SH-SY5Y (cell line): ENCODE measurements around the gene TIMP4.

ENCODE experiments used
- GATA2 ChIP-seq: IDR thresholded peaks from 2 replicates; pipeline ENCODE4 v1.6.1; 2011; ENCODE audit warnings: mild to moderate bottlenecking, low read depth, low read length
- GATA3 ChIP-seq: IDR thresholded peaks from 2 replicates; pipeline ENCODE4 v1.6.1; 2011; ENCODE audit warnings: low read depth, mild to moderate bottlenecking, low read length, moderate library complexity

- no peak for TF ChIP-seq GATA3
- no peak for TF ChIP-seq GATA2
Measured at GRCh38 chr3:12187448-12188327, 29.0 kb upstream of the TIMP4 start.
